HG03135 (cell line): ENCODE results near the gene TIMD4.

ENCODE experiments used
- ATAC-seq: cut with Tn5 transposase; IDR thresholded peaks from one replicate; pipeline ENCODE4 v1.9.1; 2021; ENCODE audit warnings: mild to moderate bottlenecking, moderate library complexity; ENCODE audit not compliant: unreplicated experiment

Gene TIMD4

DNA sequence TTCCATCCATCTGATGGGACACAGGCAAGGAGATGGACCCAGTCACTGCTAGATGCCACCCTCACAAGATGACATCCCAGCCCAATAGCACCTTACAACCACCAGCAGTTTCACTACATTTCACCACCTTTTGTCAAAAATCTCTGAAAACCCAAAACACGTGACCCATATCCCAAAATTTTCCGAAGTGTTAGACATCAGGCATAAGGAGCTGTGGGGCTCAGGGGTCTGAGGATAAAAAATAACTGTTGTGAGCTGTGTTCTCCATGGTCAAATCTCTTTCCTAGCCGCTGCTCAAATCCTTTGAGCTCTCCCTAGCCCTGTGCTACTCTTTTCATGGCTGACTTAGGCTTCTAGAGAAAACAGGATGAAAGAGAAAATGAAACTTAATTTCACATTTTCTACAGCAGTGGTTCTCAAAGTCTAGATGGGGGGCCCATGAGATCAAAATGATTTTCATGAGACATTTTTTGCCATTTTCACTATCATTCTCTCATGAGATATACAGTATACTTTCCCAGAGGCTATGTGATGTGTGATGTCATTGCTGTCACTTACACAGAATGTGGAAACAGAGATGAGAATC is 40.7 kb downstream of the TIMD4 start:
- ATAC-seq = peak; percentile 47

DNA sequence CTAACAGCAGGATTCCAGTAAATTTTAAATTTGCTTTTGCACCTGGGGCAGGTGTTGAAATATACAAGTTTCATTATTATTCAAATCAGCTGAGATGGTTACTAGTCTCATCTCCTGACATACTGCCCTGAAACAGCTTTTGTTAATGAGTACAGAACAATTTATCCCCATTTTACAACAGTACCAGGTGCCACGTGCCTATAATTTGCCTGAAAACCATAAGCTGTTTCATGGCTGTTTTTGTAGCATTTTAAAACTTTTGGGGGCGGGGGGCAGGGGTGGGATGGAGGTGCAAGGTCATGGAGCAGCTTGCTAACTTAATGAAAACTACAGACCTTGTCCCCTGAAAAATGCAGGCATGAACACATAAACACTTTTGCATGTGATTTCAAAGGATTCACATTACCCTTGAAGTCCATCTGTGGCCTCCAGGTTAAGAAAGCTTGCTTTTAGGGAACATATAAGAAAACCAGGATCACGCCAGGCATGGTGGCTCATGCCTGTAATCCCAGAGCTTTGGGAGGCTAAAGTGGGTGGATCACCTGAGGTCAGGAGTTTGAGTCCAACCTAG is 42.1 kb downstream of the TIMD4 start:
- peak; percentile 45 for ATAC-seq

DNA sequence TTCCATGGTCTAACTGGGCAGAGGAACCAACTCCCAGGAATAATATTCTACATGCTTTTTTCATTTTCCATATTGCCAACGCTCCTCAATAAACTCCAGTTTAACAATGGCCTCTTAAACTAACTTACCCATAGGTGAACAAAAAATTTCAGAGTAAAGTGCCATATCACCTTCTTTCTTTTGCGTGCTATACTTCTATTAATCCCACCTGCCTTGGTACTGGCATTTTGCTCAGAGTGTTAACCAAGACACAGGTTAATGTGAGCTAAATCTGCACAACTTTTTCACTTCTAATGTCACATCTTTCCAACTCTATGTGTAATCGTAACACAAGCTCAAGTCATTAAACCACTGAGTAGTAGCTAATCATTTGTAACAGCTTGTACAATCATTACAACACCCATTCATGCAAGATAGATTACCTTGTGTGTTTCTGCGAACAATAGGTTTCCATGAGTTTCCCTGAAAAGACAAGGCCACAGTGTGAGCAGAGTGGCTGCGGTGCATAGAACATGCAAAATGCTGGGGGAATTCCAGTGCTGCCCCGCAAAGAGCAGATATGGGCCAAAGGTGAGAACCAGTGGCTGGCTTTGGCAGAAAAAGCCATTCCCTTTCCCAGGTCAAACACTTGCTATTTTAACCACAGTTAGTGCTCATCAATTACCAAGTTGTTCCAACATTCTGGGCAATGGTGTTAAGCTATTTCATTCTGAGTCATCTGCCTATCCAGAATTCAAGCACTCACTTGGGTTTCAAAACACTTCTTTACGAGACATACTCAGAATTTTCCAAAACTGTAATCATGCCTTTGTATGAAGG is 42.8 kb downstream of the TIMD4 start:
- peak; percentile 59 for ATAC-seq

- no peak for ATAC-seq
These were observed 44.6 kb downstream of the TIMD4 start for GRCh38 chr5:156918311-156918845.

DNA sequence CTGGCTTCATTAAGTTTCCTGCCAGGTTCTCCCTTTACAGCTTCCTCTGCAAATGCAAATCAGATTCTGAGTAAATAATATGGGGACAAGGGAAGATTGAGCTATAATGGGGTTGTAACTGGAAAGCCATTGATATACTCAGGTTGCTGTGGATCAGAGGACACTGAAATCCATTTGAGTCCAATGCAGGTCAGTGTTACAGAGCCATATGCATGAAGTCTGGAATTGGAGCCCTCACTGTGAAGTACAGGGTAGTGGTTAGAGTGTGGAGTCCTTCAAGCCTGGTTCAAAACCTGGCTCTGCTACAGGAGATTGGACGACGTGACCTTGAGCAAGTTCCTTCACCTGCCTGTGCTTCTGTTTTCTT is 48.7 kb downstream of the TIMD4 start:
- no peak for ATAC-seq

- peak; percentile 90 for ATAC-seq
These were observed 49.2 kb downstream of the TIMD4 start for GRCh38 chr5:156913719-156914370.

DNA sequence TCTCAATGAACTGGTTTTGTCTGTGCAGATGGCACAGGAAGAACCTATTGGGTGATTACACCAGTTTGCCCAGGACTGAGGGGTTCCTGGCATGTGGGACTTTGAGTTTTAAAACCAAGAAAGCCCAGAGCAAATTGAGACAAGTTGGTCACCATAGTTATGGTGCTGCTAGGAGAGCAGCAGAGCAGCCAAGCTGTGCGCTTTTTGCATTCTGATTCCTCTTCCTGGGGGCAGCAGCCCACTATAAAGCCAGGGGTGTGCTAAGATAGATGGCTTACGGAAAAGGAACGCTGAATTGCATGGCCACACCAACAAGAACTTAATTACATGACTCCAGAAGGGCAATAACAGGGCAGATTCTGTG is 49.7 kb downstream of the TIMD4 start:
- ATAC-seq = peak; percentile 5

DNA sequence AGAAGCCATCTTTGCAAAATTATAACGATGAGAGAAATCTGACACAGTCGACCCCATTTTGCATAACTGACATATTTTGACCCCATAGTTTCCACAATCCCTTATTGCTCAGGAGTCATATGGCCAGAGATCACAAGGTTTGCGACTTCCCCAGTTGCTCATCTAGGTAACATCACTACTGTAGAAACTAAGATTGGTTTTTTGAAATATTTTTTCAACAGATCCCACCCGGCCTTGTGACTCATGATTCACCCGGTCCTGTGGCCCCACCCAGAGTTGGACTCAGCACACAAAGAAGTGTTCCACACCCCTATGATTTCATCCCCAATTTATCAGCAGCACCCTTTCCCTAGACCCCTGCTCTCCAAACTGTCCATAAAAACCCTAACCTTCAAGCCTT is 50.2 kb downstream of the TIMD4 start:
- no peak for ATAC-seq

DNA sequence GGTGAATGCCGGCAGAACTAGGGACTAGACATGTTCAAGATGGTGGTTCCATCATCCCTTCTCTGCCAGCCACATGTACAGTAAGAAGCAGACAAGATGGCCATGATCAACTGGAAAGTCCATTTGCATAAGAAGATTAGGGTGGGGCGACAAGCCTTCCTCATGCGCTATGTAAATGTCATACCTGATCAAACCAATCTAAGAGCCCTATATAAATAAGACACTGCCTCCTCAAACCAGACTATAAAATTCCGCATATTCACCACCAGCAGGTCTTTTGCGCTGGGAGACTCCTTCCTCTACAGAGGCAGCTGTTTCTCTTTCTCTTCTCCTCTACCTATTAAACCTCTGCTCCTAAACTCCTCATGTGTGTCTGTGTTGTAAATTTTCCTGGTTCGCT is 53.8 kb downstream of the TIMD4 start:
- no peak for ATAC-seq

- no peak for ATAC-seq
These were observed 55.4 kb downstream of the TIMD4 start for GRCh38 chr5:156907667-156908066.

- ATAC-seq = no peak
These were observed 56.2 kb downstream of the TIMD4 start for GRCh38 chr5:156906807-156907206.

DNA sequence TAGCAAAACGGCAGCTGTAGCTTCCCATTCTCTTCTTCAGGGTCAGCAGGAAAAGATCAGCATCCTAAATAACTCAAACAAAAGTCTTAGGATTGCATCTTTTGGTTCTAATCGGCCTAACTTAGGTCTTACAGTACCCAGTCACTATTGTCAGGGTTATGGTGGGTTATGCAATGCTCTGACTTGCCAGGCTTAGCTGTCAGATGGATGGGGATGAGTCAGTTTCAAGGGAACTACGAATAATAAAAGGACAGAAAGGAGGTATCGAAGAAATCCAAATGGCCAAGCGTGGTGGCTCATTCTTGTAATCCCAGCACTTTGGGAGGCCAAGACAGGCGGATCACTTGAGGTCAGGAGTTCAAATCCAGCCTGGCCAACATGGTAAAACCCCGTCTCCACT is 66.5 kb downstream of the TIMD4 start:
- no peak for ATAC-seq

GRCh38 chr5:156893517-156893916 is 69.5 kb downstream of the TIMD4 start:
- ATAC-seq = peak; percentile 78

- no peak for ATAC-seq
These were observed 70.2 kb downstream of the TIMD4 start for GRCh38 chr5:156892864-156893263.

- ATAC-seq = no peak
These were observed 70.8 kb downstream of the TIMD4 start for GRCh38 chr5:156892223-156892622.

DNA sequence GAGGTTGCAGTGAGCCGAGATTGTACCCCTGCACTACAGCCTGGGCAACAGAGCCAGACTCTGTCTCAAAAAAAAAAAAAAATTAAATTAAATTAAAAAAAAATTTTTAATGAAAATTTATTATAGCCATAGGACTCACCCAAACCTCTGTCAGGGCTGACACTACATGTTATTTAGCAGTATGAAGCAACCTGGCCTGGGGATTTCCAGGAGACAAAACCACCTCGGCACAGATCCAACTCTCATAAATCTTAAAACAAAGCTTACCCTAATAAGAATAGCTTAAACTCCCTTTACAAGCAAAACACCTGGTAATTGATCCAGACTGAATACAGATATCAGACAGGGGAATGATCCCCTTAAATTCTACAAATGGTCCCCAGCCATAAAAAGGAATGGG is 74.5 kb downstream of the TIMD4 start:
- ATAC-seq = no peak

DNA sequence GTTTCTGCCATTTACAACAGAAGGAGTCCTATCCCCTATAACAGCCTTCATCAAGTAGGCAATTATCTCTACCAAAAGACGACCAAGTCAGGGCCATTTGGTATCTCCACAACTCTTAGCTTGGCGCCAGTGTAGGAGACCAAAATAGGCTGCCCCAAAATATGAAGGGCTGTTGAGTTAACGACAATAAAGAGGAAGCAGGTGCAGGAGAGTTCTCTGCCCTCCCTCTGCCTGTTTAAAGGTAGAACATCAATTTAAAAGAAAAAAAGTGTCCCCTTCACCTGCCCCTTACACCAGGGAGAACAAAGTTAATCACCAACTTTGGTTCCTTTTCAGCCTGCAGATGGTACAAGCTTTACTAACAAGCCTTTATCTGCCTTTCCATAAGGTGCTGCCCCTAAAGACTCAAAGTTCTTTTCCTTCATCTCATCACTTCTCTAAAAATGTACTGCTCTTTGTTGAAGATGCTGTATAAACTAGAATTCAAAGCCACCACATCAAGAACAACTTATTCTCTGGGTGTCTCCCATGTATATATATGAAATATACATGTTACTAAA is 79.6 kb downstream of the TIMD4 start:
- ATAC-seq = no peak

DNA sequence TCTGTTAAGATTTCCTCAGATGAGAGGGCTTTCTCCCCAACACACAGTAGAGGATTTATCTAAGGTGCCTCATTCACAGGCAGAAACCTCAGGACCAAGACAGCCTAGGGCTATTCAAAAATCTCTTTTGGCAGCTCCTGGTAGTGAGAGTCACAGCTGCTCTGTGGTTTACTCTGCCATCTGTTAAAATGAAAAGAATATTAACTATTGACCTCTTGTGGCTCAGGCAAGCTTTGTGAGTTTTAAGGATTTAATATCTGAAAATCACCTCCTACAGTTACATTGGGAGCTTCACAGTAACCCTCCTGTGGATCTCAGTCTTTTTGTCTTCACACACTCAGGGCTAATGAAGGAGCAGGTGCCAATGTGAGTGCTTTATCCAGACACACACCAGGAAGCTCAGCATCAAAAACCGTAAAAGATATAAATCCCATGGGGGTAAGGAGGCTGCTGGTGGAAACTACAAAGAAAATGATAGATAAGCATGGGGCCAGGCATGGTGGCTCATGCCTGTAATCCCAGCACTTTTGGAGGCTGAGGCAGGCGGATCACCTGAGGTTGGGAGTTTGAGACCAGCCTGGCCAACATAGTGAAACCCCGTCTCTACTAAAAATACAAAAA is 83.3 kb downstream of the TIMD4 start:
- ATAC-seq = peak; percentile 95

DNA sequence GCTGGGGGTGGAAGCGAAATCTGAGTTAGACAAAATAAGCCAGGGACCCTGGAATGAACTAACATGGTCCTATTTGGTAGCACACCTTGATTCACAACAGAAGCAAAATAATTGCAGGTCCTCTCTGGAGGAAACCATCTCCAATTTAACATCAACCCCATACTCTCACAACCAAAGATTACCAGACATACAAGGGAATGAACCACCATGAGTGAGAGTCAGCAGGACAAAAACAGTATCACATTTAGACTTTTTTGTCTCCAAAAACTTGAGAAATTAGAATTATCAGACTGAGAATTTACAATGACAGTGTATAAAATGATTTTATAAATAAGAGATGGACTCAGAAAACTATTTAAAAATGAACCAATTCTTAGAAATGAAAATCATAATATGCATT is 91.8 kb downstream of the TIMD4 start:
- no peak for ATAC-seq

DNA sequence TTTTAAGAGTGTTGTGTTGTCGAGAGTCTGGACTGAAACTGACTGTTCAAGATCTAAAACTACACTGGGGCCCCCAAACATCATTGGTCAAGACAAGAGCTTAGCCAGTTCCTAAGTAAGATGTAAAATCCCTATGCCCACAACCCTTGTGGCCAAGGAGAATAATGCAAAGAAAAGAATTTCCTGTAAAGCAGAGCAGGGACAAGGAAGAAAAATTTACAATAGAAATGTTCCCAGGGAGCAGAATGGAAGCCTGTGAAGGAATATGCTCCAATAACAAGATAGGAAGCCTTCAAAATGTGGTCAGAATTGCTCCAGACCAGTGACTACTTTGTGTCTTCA is 92.6 kb downstream of the TIMD4 start:
- no peak for ATAC-seq
